GM12801 (cell line): ENCODE results near the gene DPPA5.

Source experiments
- TF ChIP-seq, protein P1 (sequence below): IDR thresholded peaks from one replicate; pipeline ENCODE4 v1.5.1; 2011; ENCODE audit warnings: control low read depth; ENCODE audit not compliant: insufficient read length; ENCODE audit errors: extremely low read depth

Gene DPPA5

DNA sequence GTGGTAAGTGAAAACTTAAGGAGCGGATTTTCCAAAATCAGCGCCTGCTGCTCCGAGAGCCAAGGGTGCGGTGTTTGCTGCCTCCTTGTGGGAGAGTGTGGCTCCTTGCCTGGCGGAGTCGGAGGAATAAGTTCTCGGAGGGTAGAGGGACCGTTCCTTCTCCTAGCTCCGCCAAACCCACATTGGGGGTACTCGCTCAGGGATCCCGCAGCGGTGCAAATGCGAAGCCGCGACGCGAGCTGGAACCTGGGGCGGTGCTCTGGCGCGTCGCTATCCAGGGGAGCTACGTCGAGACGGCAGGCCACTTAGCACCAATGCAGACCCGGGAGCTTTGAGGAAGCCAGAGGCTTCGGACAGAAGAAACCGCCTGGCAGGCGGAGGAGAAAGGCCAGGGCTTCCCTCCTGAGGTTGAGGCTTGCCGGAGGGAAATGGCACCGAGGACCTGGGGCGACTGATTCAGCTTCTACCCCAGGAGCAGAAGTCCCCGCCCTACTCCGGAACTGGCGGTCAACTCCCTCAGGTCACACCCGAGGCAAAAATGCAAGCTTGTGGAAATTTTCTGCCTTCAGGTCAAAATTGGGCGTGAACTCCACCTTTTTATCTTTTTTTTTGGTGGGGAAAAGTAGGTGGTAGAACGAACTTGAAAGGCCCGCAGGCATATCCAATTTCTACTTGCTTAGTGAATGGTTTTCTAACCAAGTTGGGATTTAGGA is 34.9 kb upstream of the DPPA5 start:
- TF ChIP-seq, protein P1, sequence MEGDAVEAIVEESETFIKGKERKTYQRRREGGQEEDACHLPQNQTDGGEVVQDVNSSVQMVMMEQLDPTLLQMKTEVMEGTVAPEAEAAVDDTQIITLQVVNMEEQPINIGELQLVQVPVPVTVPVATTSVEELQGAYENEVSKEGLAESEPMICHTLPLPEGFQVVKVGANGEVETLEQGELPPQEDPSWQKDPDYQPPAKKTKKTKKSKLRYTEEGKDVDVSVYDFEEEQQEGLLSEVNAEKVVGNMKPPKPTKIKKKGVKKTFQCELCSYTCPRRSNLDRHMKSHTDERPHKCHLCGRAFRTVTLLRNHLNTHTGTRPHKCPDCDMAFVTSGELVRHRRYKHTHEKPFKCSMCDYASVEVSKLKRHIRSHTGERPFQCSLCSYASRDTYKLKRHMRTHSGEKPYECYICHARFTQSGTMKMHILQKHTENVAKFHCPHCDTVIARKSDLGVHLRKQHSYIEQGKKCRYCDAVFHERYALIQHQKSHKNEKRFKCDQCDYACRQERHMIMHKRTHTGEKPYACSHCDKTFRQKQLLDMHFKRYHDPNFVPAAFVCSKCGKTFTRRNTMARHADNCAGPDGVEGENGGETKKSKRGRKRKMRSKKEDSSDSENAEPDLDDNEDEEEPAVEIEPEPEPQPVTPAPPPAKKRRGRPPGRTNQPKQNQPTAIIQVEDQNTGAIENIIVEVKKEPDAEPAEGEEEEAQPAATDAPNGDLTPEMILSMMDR: no peak

DNA sequence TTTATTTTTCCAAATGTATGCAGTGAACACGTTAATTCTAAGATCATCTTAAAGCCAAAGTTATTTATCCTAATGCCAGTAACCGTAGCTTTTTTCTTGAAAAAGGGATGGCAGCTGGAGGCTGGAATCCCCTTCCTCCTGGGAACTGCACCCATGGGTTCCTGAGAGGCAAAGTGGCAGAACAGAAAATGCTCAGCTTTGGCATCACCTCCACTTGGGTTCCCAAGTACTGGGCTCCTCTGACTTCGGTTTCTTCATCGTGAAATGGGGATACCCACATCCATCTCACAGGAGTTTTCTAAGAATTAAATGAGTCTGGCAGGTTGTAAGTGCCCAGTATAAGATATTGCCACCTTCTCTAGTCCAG is 34.3 kb upstream of the DPPA5 start:
- TF ChIP-seq, protein P1: no peak

DNA sequence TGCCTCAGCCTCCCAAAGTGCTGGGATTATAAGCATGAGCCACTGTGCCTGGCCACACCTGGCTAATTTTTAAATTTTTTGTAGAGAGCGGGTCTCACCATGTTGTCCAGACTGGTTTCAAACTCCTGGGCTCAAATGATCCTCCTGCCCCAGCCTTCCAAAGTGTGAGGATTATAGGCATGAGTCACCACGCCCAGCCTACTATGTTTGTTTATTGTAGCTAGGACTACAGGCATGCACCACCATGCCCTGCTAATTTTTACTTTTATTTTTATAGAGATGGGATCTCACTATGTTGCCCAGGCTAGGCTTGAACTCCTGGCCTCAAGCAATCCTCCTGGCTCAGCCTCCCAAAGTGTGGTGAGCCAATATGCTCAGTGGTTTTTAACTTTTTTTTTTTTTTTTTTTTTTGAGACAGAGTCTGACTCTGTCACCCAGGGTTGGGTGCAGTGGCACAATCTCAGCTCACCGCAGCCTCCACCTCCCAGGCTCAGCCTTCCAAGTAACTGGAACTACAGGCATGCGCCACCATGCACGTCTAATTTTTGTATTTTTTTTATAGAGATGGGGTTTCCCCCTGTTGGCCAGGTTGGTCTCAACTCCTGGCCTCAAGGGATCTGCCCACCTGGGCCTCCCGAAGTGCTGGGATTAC is 28.5 kb upstream of the DPPA5 start:
- TF ChIP-seq, protein P1: no peak

DNA sequence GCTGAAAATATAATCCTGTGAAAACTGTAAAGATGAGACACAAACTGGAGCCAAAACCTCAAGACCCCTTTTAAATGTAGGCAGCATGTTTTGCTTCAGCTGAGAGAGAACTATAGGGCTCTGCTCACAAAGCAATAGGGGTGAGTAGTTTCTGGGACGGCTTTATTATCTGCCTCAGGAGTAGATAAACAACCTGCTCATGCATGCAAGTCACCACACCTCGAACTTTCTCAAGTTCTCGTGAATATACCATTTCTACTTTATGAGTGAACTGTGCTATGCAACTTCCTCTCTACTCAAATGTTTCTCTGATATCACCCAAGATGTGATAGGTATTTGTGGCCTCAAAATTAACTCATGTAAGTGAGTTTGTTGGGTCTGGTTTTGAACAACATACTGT is 23.1 kb upstream of the DPPA5 start:
- TF ChIP-seq, protein P1: no peak

DNA sequence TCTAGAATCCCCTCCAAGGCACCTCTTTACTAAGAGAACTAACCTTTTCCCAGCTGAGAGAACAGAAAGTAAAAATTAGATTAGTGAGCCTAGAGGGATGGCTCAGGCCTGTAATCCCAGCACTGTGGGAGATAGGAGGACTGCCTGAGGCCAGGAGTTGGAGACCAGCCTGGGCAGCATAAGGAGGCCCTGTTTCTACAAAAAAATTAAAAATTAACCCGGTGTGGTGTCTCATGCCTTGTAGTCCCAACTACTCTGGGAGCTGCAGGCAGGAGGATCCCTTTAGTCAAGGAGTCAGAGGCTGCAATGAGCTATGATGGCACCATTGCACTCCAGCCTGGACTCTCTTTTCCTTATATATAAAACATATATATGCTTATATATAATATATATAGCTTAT is 21.1 kb upstream of the DPPA5 start:
- TF ChIP-seq, protein P1: no peak

DNA sequence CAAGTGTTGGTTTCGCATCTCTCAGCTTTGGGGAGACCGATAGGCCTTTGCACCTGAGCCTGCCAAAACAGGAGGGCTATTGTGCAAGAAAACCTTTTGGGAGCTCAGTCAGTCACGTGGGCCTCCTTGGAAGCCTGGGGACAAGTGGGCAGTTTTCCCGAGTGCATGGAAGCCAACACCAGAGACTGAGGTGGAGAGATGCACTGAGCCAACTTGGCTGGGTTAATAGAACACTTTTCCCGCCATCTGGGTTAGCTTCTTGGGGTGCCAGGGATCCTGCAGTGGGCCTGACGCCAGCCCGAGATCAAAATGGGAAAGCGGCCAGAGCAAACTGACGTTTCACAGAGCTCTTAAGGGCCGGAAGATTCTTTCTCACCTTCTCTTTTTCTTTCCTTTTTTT is 18.4 kb upstream of the DPPA5 start:
- TF ChIP-seq, protein P1: no peak

DNA sequence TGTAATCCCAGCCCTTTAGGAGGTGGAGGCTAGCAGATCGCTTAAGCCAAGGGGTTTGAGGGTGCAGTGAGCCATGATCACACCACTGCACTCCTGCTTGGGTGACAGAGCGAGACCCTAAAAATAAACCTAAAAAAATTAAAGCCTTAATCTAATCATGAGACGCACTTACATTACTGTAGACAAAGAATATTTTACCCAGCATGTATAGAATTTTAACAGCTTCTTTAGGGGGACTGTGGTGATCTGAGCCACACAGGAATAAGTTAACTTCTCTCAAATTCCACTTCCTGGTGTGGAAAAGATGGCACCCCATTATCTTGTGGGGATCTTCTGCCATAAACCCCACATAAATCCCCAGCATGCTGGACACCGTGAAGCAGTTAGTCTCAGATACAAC is 17.9 kb upstream of the DPPA5 start:
- TF ChIP-seq, protein P1: no peak
